T47D (cell line): ENCODE data around the gene ATP5F1E.

ENCODE experiments used
- DNase-seq, 2 experiments: peaks; one replicate each; pipeline versions ENCODE4 v3.0.0 to v3.0.0-alpha.2; 2011 to 2012; ENCODE audit warnings: low read depth in 1 of 2, low spot score in 1 of 2
- JUND ChIP-seq: IDR thresholded peaks from 2 replicates; pipeline ENCODE4 v1.6.1; 2012; ENCODE audit warnings: low read depth
- in situ Hi-C: cut with HindIII; loops from 2 replicates; pipeline ENCODE4 v1.10.0; 2016; ENCODE audit warnings: low sequenced_read_pairs, low pct_unique_long_range_greater_than_20kb

The ATP5F1E gene

DNA sequence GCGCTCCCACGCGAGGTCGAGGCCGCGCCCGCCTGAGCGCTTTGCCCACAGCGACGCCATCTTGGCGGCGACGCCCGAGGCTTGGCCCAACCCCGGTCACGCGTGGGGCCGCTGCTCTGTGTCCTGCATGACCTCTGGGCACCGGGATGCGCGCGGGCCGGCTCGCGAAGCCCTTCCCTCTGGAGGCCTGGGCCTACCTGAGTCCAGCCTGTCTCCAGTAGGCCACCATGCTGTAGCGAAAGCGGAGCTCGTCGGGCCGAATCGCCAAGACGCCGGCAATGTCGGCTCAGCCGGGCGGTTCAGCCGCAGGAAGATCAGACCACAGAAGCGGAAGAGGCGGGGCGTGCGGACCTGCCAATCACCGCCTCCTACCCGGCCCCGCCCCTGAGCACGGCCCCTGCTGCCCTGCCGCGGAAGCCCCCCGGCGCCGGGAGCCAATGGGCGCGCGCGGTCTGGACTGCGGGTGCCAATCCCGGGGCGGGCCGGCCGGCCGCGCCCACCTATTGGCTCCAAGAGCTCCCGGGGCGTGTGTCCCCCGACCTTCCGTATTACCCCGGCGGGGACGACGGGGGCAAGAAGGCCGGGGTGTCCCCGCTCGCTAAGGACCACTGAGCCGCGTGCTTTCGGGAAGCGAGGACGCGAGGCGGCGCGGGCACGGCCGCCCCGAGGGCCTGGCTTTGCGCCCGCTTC, at the start of gene ATP5F1E:
ATP5F1E (minus strand) TSS at position 313 of the 690 bp plus-strand sequence; CDS start at position 229, 84 bp downstream.
- peak; percentile 90 to 97 for DNase-seq
- TF ChIP-seq JUND: no peak
- in situ Hi-C loops: no loop called here

- TF ChIP-seq JUND: no peak
- DNase-seq: peak in 1 of 2 experiments; percentile 26
- in situ Hi-C loops: no loop called here
Observed at GRCh38 chr20:59081036-59081435, 48.9 kb upstream of the ATP5F1E start.

GRCh38 chr20:59078231-59078630, 46.1 kb upstream of the ATP5F1E start:
- no peak for DNase-seq
- in situ Hi-C loops: no loop called here
- no peak for TF ChIP-seq JUND

- TF ChIP-seq JUND: no peak
- no peak for DNase-seq
- in situ Hi-C loops: no loop called here
Observed at GRCh38 chr20:59077705-59078104, 45.6 kb upstream of the ATP5F1E start.

- DNase-seq: no peak
- TF ChIP-seq JUND: no peak
- in situ Hi-C loops: no loop called here
Observed at GRCh38 chr20:59075934-59076508, 43.9 kb upstream of the ATP5F1E start.

DNA sequence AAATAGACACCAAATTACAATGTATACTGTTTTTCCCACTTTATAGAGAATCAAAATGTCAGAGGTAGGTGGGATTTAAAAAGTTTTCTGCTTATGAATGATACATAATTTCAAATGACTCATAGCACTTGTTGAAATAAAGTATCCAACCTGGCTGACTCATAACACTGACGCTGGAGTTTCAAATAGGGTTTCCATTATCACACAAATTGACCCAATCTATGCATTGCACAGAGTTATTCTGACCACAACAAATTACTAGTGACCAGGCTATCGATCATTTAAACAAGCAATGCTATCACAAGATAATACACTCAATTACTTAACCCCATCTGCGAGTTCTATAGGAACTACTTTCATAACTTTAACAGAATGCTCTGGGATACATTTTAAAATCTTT, 42.3 kb upstream of the ATP5F1E start:
- no peak for DNase-seq
- in situ Hi-C loops: no loop called here
- no peak for TF ChIP-seq JUND

GRCh38 chr20:59073582-59073981, 41.4 kb upstream of the ATP5F1E start:
- DNase-seq: no peak
- TF ChIP-seq JUND: no peak
- in situ Hi-C loops: no loop called here

DNA sequence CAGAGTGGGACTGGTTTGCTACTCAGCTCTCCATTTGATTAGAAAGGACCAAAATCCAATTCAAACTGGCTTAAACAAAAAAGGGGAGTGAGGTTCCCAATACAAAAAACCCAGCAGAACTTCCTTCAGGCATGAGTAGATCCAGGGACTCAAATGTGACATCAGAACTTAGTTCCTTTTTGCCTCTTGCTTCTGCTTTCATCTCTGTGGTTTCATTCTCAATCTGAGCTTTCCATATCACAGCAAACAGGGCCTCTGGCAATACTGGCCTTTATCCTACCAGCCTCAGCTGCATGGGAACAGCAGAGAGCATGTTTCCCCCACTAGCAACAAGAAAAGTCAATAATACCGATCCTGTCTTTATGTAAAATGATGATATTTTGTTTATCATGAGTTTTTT, 39.1 kb upstream of the ATP5F1E start:
- no peak for DNase-seq
- in situ Hi-C loops: no loop called here
- TF ChIP-seq JUND: no peak

DNA sequence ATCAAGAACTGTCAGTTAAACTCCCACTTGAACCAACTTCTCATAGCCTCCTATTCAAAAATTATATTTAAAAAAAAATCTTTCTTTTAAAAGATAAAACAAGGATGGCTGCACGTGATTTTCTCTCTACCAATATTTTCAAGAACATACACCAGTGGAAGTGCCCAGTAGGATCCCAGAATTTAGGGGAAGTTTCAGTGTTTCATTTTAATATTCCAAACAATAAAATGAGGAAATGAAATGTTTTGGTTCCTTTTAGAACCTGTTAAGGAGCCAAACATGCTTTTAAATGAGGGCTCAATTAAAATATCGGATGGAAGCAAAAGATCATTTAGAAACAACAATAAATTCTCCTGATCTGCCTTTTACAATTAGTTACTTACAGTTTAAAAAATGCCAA, 36.9 kb upstream of the ATP5F1E start:
- no peak for TF ChIP-seq JUND
- in situ Hi-C loops: no loop called here
- DNase-seq: no peak

- in situ Hi-C loops: no loop called here
- no peak for TF ChIP-seq JUND
- no peak for DNase-seq
Observed at GRCh38 chr20:59068534-59068933, 36.4 kb upstream of the ATP5F1E start.

GRCh38 chr20:59064214-59064722, 32.1 kb upstream of the ATP5F1E start:
- no peak for TF ChIP-seq JUND
- in situ Hi-C loops: no loop called here

GRCh38 chr20:59063358-59064213, 31.5 kb upstream of the ATP5F1E start:
- in situ Hi-C loops: no loop called here
- no peak for TF ChIP-seq JUND
- DNase-seq: peak in 1 of 2 experiments; percentile 32

More at GRCh38 chr20:59064214-59064722, 32.1 kb upstream of the ATP5F1E start:
- no peak for DNase-seq

- in situ Hi-C loops: no loop called here
- no peak for TF ChIP-seq JUND
- DNase-seq: peak in 1 of 2 experiments; percentile 30
Observed at GRCh38 chr20:59062081-59062480, 29.9 kb upstream of the ATP5F1E start.
